ENCODE results near the gene AOPEP.

Gene AOPEP

GRCh38 chr9:95061916-95062595 is 335.6 kb downstream of the AOPEP start:
- DNase-seq (ENCODE audit: low read depth in 2 of 2) = no peak

GRCh38 chr9:95062596-95063065 is 336.1 kb downstream of the AOPEP start:
- no peak for DNase-seq (ENCODE audit: low read depth in 2 of 2)

GRCh38 chr9:95063300-95063699 is 336.8 kb downstream of the AOPEP start:
- no peak for DNase-seq (ENCODE audit: low read depth in 2 of 2)

- DNase-seq (ENCODE audit: low read depth in 2 of 2) = no peak
Measured at GRCh38 chr9:95065224-95065623, 338.7 kb downstream of the AOPEP start.

GRCh38 chr9:95067057-95067456 is 340.6 kb downstream of the AOPEP start:
- no peak for DNase-seq (ENCODE audit: low read depth in 2 of 2)

DNA sequence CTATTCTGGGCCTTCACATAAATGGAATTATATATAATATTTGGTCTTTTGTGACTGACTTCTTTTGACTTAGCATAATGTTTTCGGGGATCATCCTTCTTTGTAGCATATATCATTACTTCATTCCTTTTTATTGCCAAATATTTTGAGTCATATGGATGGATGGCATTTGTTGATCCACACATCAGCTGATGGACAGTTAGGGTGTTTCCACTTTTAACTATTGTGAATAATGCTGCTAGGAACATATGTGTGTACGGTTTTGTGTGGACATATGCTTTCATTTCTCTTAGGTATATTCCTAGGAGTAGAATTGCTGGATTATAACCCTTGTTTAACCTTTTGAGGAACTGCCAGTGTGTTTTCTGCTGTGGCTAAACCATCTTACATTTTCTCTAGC is 341.4 kb downstream of the AOPEP start:
- no peak for DNase-seq (ENCODE audit: low read depth in 2 of 2)

GRCh38 chr9:95070549-95071021 is 344.1 kb downstream of the AOPEP start:
- no peak for DNase-seq (ENCODE audit: low read depth in 2 of 2)

- DNase-seq (ENCODE audit: low read depth in 2 of 2) = no peak
Measured at GRCh38 chr9:95071450-95071849, 345.0 kb downstream of the AOPEP start.

DNA sequence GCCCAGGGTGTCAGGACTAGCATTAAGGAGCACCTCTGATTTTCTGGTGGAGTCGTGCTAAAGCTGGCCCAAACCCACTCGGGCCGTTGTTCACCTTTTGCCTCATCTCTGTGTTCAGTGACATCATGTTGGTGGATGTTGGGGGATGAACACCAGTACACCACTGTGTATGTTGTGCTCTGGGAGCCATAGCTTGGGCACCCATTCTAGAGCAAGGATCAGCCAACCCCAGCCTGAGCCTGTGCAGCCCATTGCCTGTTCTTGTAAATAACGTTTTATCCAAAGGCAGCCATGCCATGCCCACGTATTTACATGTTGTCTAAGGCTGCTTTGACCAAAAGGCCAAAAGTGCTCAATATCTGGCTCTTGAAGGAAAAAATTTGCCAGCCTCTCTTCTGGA is 345.4 kb downstream of the AOPEP start:
- DNase-seq (ENCODE audit: low read depth in 2 of 2) = no peak

- no peak for DNase-seq (ENCODE audit: low read depth in 2 of 2)
Measured at GRCh38 chr9:95073042-95073607, 346.6 kb downstream of the AOPEP start.

DNA sequence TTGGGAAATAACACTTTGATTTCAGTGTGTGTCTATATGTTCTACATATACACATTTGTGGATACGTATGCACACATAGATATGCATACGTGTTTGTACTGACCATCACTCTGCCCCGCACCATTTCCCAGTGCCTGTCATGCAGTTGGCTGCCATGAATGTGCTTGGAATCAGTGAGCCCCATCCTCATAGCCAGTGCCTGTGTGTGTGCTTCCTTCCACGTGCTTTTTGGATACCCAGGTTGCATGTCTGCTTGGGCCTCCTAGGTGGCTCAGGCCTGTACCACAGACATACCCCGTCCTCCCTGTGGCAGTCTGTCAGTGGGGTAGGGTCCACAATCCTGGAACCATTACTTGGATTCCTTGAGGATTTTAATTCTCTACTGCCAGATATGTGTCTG is 347.4 kb downstream of the AOPEP start:
- no peak for DNase-seq (ENCODE audit: low read depth in 2 of 2)

- DNase-seq (ENCODE audit: low read depth in 2 of 2) = no peak
Measured at GRCh38 chr9:95074632-95075031, 348.1 kb downstream of the AOPEP start.

DNA sequence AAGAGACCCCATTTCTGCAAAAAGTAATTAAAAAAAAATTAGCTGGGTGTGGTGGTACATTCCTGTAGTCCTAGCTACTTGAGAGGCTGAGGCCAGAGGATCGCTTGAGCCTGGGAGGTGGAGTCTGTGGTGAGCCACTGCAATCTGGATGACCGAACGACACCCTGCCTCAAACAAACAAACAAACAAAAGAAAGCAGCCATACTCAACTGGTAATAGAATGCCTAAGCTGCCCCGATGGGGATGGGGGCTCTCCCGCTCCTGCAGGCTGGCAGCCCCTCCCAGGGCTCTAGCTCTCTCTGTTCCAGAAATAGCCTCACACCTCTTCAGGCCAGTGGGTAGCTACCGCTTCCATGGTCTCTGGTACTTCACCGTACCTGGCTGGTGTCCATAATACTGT is 349.2 kb downstream of the AOPEP start:
- DNase-seq (ENCODE audit: low read depth in 2 of 2) = no peak

- DNase-seq (ENCODE audit: low read depth in 2 of 2) = no peak
Measured at GRCh38 chr9:95076696-95077052, 350.2 kb downstream of the AOPEP start.

DNA sequence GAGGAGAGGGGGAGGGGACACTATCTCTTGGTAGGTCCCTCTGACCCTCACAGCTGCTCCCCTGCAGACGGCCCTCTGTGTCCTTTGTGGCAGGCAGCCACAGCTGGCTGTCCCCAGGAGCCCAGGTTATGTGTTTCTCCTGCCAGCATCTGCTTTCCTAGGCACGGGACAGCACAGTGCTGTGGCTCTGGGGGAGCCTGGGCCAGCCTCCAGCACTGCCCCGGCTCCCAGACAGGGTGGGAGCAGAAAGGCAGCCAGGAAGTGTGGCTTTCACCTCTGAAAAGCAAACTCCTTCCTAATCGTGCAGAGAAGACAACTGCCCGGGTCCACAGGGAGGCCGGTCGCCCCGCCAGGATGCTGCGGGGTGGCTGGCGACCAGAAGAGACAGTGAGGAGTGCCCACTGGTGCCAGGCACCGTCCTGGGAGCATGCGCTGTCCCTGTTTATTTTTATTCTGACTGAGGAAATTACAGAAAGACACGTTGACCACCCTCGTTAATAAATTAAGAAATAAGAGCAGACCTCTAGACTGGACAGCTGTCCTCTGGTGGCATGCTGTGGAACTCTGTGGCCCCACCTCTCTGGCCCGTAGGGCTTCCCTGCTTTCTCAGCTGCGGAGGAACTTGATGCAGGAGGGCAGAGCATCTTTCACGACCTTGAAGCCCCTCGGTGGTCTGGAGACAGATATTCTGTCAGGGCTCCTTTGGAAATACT is 350.7 kb downstream of the AOPEP start:
- no peak for DNase-seq (ENCODE audit: low read depth in 2 of 2)

DNA sequence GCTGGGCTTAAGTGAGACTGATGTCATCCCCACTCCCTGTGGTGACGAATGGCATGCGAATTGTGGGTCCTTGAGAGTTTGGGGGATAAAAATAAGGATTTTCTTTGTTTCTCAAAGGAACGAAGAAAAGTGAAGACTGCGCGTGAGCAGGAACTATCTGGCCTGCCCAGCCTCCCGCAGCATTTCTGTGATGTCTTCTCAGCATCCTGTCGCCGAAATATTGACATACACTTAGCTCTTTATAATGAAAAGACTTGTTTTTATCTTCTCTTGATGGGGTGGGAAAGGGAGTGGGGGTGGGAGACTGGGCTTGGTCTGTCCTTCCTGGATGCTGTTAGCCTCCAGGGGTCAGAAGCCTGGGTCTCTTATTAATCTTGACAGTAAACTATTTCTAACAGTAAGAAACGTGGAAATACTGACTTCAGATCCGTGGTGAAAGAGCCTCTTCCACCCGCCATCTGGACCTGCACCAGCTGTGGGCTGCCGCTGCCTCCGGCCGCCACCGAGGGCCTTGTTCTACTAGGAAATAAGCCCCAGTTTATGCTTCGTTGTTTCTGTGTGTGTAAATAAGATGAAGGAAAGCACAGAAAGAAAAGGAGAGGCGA is 351.4 kb downstream of the AOPEP start:
- no peak for DNase-seq (ENCODE audit: low read depth in 2 of 2)

DNA sequence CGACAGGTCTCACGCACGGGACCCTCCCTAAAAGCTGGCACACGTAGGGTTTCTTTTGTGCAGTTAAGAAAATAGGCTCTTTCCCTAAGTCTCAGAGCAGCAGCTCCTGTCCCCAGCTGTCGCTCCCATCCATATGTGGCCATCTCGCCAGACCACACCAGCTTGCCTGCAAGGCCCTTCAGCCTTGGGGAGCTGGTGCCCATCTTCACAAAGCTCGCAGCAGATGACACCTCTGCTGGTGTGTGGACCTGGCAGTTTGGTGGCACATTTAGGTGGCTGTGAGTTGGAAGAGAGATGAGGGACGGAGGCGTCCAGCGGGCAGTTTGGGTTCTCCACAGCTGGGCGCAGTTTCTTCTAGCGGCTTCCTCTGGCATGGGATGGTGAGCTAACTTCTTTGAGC is 352.0 kb downstream of the AOPEP start:
- no peak for DNase-seq (ENCODE audit: low read depth in 2 of 2)

- no peak for DNase-seq (ENCODE audit: low read depth in 2 of 2)
Measured at GRCh38 chr9:95078939-95079338, 352.4 kb downstream of the AOPEP start.

GRCh38 chr9:95079461-95079860 is 353.0 kb downstream of the AOPEP start:
- no peak for DNase-seq (ENCODE audit: low read depth in 2 of 2)

DNA sequence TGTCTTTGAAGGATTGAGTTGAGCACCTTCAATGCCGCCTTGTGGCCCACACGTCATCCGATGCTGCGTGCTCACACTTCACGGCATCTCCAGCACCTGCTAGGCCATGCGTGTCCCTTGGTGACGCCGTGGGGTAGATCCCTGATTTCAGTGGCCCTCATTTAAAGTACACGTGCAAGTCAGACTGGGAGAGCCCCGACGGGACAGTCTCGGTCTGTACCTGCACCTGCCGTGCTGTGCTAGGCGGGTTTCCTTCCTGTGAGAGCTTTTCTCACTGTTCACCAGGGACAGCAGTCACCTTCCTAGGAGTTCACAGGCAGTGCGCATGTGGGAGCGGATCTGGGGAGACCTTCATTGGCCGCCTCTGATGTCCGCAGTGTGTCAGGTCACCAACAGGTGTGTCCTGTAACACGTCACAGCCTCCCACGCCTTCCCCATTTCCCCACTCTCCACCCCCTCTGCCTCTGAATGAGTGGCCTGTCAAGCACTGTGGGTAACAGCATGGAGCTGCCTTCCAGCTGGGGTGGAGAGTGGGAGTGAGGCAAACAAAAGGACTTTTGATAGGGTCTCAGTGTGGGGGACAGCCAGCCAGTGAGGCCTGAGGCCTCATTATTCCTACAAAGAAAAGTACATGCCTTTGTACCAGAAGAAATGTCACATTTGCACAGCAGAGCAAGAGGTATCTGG is 354.6 kb downstream of the AOPEP start:
- DNase-seq (ENCODE audit: low read depth in 2 of 2) = no peak

GRCh38 chr9:95081998-95082397 is 355.5 kb downstream of the AOPEP start:
- DNase-seq (ENCODE audit: low read depth in 2 of 2) = no peak

Measured in stimulated activated CD4-positive, alpha-beta T cell treated with anti-CD3 and anti-CD28 coated beads, Interleukin-1b, Interleukin-23, amount 100 ng/mL, for 1 hour (primary cell).